SK-N-SH (cell line): ENCODE data around the gene STX16. TPM values are rescaled to one million over a fixed set of nuclear protein-coding genes. Genes with fewer than 3 reads are reported as not detected.
"Not testable (repeated sequence)": the region's sequence is repeated elsewhere in the genome, so short reads cannot be mapped to it uniquely, and the experiment has no call there.

Source experiments
- CTCF ChIA-PET: fragments of 300-600, 350-600 bp; formaldehyde crosslinking; extraction: SDS; loops from one replicate; lab custom pipeline; 2021; lab: Yijun Ruan, JAX
- POLR2A ChIA-PET: fragments of 350-600 bp; sonication (Branson Sonifier 250); formaldehyde crosslinking; extraction: SDS; loops from one replicate; lab custom pipeline; 2020; ENCODE audit warnings: antibody characterized with exemption, inconsistent platforms; lab: Yijun Ruan, JAX
- DNase-seq: peaks from one replicate; pipeline ENCODE4 v3.0.0; 2012
- H2AFZ ChIP-seq: fragments of 200-600 bp; sonication (generic); 2 replicates; pipeline ENCODE4 v1.8.1; 2016; ENCODE audit warnings: antibody characterized with exemption, mild to moderate bottlenecking, low read depth
- H3F3A ChIP-seq: fragments of 200-600 bp; sonication (generic); replicated peaks from 2 replicates; pipeline ENCODE3; 2016; ENCODE audit warnings: antibody characterized with exemption, mild to moderate bottlenecking; ENCODE audit not compliant: insufficient read depth
- H3K27ac ChIP-seq, 2 experiments: fragments of 200-500 bp in 1 of 2; fragments of 200-600 bp in 1 of 2; sonication (Bioruptor generic) in 1 of 2; sonication (generic), shearing (Covaris generic) in 1 of 2; 2 replicates each; pipeline versions ENCODE4 v1.5.1 to v1.6.1; 2014 to 2016; ENCODE audit warnings: low read depth in 2 of 2, inconsistent platforms in 1 of 2, low read length in 1 of 2, mild to moderate bottlenecking in 1 of 2, mixed read lengths in 1 of 2
- H3K27me3 ChIP-seq: fragments of 200-600 bp; sonication (generic), shearing (Covaris generic); 2 replicates; pipeline ENCODE4 v1.6.1; 2016; ENCODE audit warnings: mixed run types; ENCODE audit not compliant: insufficient read depth
- H3K36me3 ChIP-seq, 2 experiments: fragments of 200-500 bp in 1 of 2; fragments of 200-600 bp in 1 of 2; sonication (Bioruptor generic) in 1 of 2; sonication (generic) in 1 of 2; replicated peaks in 1 of 2; 2 replicates each; pipeline versions ENCODE3 to v1.5.1; 2014 to 2016; ENCODE audit warnings: low read length in 1 of 2, mild to moderate bottlenecking in 1 of 2; ENCODE audit not compliant: insufficient read depth in 2 of 2, control insufficient read depth in 1 of 2
- H3K4me1 ChIP-seq, 2 experiments: fragments of 200-500 bp in 1 of 2; fragments of 200-600 bp in 1 of 2; sonication (Bioruptor generic) in 1 of 2; sonication (generic), shearing (Covaris generic) in 1 of 2; 2 replicates each; pipeline versions ENCODE4 v1.5.1 to v1.6.1; 2014 to 2016; ENCODE audit warnings: low read depth in 1 of 2, low read length in 1 of 2, mixed run types in 1 of 2; ENCODE audit not compliant: insufficient read depth in 2 of 2, control insufficient read depth in 1 of 2
- H3K4me2 ChIP-seq: fragments of 200-600 bp; sonication (generic), shearing (Covaris generic); 2 replicates; pipeline ENCODE4 v1.6.1; 2017; ENCODE audit warnings: mixed run types
- H3K4me3 ChIP-seq, 2 experiments: fragments of 200-500 bp in 1 of 2; fragments of 200-600 bp in 1 of 2; sonication (Bioruptor generic) in 1 of 2; sonication (generic), shearing (Covaris generic) in 1 of 2; 2 replicates each; pipeline versions ENCODE4 v1.5.1 to v1.8.1; 2014 to 2016; ENCODE audit warnings: low read depth in 2 of 2, inconsistent platforms in 1 of 2, low read length in 1 of 2, mild to moderate bottlenecking in 1 of 2, mixed read lengths in 1 of 2, moderate library complexity in 1 of 2
- H3K79me2 ChIP-seq: fragments of 200-600 bp; sonication (generic); 2 replicates; pipeline ENCODE4 v1.8.1; 2017; ENCODE audit warnings: mild to moderate bottlenecking; ENCODE audit not compliant: insufficient read depth
- H3K9ac ChIP-seq: fragments of 200-600 bp; sonication (generic); 2 replicates; pipeline ENCODE4 v1.6.1; 2017; ENCODE audit warnings: mixed run types
- H3K9me2 ChIP-seq: fragments of 200-600 bp; sonication (generic); 2 replicates; pipeline ENCODE4 v1.6.1; 2017; ENCODE audit warnings: mixed run types
- H3K9me3 ChIP-seq: fragments of 200-600 bp; sonication (generic); 2 replicates; pipeline ENCODE4 v1.6.1; 2017; ENCODE audit warnings: mixed run types, mild to moderate bottlenecking, moderate library complexity
- H4K20me1 ChIP-seq: fragments of 200-600 bp; sonication (generic); 2 replicates; pipeline ENCODE4 v1.6.1; 2017; ENCODE audit warnings: mild to moderate bottlenecking, mixed run types; ENCODE audit not compliant: insufficient read depth
- CHD2 ChIP-seq: fragments of 150-350 bp; IDR thresholded peaks from 2 replicates; pipeline ENCODE4 v1.6.1; 2018; ENCODE audit warnings: low read length; ENCODE audit not compliant: partially characterized antibody
- CTCF ChIP-seq: fragments of 200-600 bp; sonication (generic); IDR thresholded peaks from 2 replicates; pipeline ENCODE4 v1.6.1; 2017; ENCODE audit warnings: antibody characterized with exemption, mild to moderate bottlenecking, moderate library complexity
- EP300 ChIP-seq, 2 experiments: IDR thresholded peaks; 2 replicates each; pipeline versions ENCODE4 v1.4.0 to v1.6.1; 2012; ENCODE audit warnings: borderline replicate concordance in 1 of 2, low read depth in 1 of 2, low read length in 1 of 2
- EZH2phosphoT487 ChIP-seq: fragments of 200-600 bp; sonication (generic); IDR thresholded peaks from 2 replicates; pipeline ENCODE4 v1.6.1; 2017; ENCODE audit warnings: low read depth, mixed run types, mild to moderate bottlenecking, antibody characterized with exemption, moderate library complexity, borderline replicate concordance
- FOSL2 ChIP-seq: IDR thresholded peaks from 2 replicates; pipeline ENCODE4 v1.4.0; 2012; ENCODE audit warnings: low read depth, mild to moderate bottlenecking, moderate library complexity, borderline replicate concordance
- FOXJ3 ChIP-seq: sonication (generic); formaldehyde crosslinking; IDR thresholded peaks from 2 replicates; pipeline ENCODE4 v1.5.1; 2020; ENCODE audit warnings: mild to moderate bottlenecking, missing genetic modification reagents
- FOXM1 ChIP-seq: IDR thresholded peaks from 2 replicates; pipeline ENCODE4 v1.4.0; 2012; ENCODE audit warnings: low read depth, mild to moderate bottlenecking
- GABPA ChIP-seq: IDR thresholded peaks from 2 replicates; pipeline ENCODE4 v1.4.0; 2012; ENCODE audit warnings: low read depth, mild to moderate bottlenecking
- IRF3 ChIP-seq: fragments of 150-350 bp; IDR thresholded peaks from 2 replicates; pipeline ENCODE4 v1.6.1; 2016; ENCODE audit warnings: mild to moderate bottlenecking, low read depth, low read length
- JUND ChIP-seq: IDR thresholded peaks from 2 replicates; pipeline ENCODE4 v1.4.0; 2012
- MAX ChIP-seq: IDR thresholded peaks from 2 replicates; pipeline ENCODE4 v1.4.0; 2012; ENCODE audit warnings: low read depth
- MEF2A ChIP-seq: IDR thresholded peaks from 2 replicates; pipeline ENCODE4 v1.4.0; 2012; ENCODE audit warnings: low read depth, borderline replicate concordance
- MXI1 ChIP-seq: IDR thresholded peaks from 2 replicates; pipeline ENCODE4 v1.6.1; 2012; ENCODE audit warnings: mild to moderate bottlenecking, low read depth, low read length, improper control_type of control experiment
- NFIC ChIP-seq: IDR thresholded peaks from 2 replicates; pipeline ENCODE4 v1.4.0; 2012; ENCODE audit warnings: borderline replicate concordance
- PBX3 ChIP-seq: IDR thresholded peaks from 2 replicates; pipeline ENCODE4; 2012
- POLR2AphosphoS5 ChIP-seq: IDR thresholded peaks from 2 replicates; pipeline ENCODE4 v1.6.1; 2012; ENCODE audit warnings: low read depth, low read length
- RFX5 ChIP-seq: IDR thresholded peaks from 2 replicates; pipeline ENCODE4 v1.6.1; 2012; ENCODE audit warnings: mild to moderate bottlenecking, improper control_type of control experiment, low read length
- RXRA ChIP-seq: IDR thresholded peaks from 2 replicates; pipeline ENCODE4 v1.4.0; 2012; ENCODE audit warnings: low read depth, mild to moderate bottlenecking, borderline replicate concordance
- TCF12 ChIP-seq: IDR thresholded peaks from 2 replicates; pipeline ENCODE4 v1.4.0; 2012
- TEAD4 ChIP-seq: IDR thresholded peaks from 2 replicates; pipeline ENCODE4 v1.4.0; 2012; ENCODE audit warnings: mild to moderate bottlenecking, borderline replicate concordance; ENCODE audit not compliant: insufficient read depth
- USF1 ChIP-seq: IDR thresholded peaks from 2 replicates; pipeline ENCODE4 v1.4.0; 2012; ENCODE audit warnings: low read depth, borderline replicate concordance
- USF2 ChIP-seq: fragments of 150-350 bp; IDR thresholded peaks from 2 replicates; pipeline ENCODE4 v1.6.1; 2017; ENCODE audit warnings: antibody characterized with exemption, low read length, low read depth, borderline replicate concordance
- YY1 ChIP-seq: IDR thresholded peaks from 2 replicates; pipeline ENCODE4 v1.4.0; 2012; ENCODE audit warnings: low read depth, mild to moderate bottlenecking
- WGBS: methylation state at CpG from one replicate; pipeline ENCODE4 v1.1.6; 2017; ENCODE audit warnings: low lambda C conversion rate; 5-methylcytosine and 5-hydroxymethylcytosine counted together
- polyA plus RNA-seq, 3 experiments: library from polyadenylated mRNA; depleted of rRNA; stranded (reverse); fragments of >200 nt; gene quantifications; 2 replicates each; pipeline ENCODE4 v1.2.3, GENCODE V29; 2012

The STX16 gene
- polyA plus RNA-seq, 1 of the 3 experiments (the other 2 are of a cell fraction): 63.8 TPM

GRCh38 chr20:58647796-58648501 is 3.1 kb upstream of the STX16 start:
- CTCF ChIA-PET: interaction anchor here (0.9 to 8.5 kb wide), 17 partner anchors 8 to 574 kb away, joined by 3 to 87 read pairs (median 5); partner anchors contain the start of gene GNAS
- Histone ChIP-seq H4K20me1 (no peaks in the 10 kb centered on the region), H3K4me1 (peaks cover 21 to 29% of the 10 kb centered on the region in 2 experiments; a peak in 3 of 4 replicates), H3K9me2 (no peaks in the 10 kb centered on the region), H2AFZ (no peak overlapping the region), H3K27ac (peak overlapping the region; percentile 81 to 94), H3K4me3 (no peak overlapping the region), H3F3A (peaks cover 46% of the 10 kb centered on the region), H3K9me3 (no peaks in the 10 kb centered on the region), H3K27me3 (no peaks in the 10 kb centered on the region), H3K9ac (no peak overlapping the region), H3K36me3 (no peaks in the 10 kb centered on the region), H3K4me2 (peak overlapping the region; percentile 41; the same call in 1 of the 2 replicates), H3K79me2 (peaks cover 19% of the 10 kb centered on the region)
- WGBS: 49% methylated on average over 9 of the region's 12 CpGs
- peak; percentile 20; the same call in 1 of the 2 replicates for TF ChIP-seq MAX
- no peak for TF ChIP-seq CTCF
- no peak for TF ChIP-seq EZH2phosphoT487
- 0 out of 2 replicates have a peak, but pooled peaks have one; percentile 18 for TF ChIP-seq FOXM1
- TF ChIP-seq CHD2: no peak
- TF ChIP-seq PBX3: peak; percentile 86
- TF ChIP-seq TEAD4: 0 out of 2 replicates have a peak, but pooled peaks have one; percentile 60
- no peak for TF ChIP-seq YY1
- TF ChIP-seq MEF2A: peak; percentile 8; the same call in 1 of the 2 replicates
- TF ChIP-seq FOSL2: peak; percentile 82; the same call in 1 of the 2 replicates
- TF ChIP-seq FOXJ3 (CRISPR knock-in tag): no peak
- peak; percentile 79 for TF ChIP-seq JUND
- peak; percentile 76; the same call in 1 of the 2 replicates for TF ChIP-seq RXRA
- no peak for TF ChIP-seq IRF3
- peak; percentile 74 for TF ChIP-seq TCF12
- peak; percentile 47; the same call in 1 of the 2 replicates for TF ChIP-seq POLR2AphosphoS5
- no peak for TF ChIP-seq USF2
- TF ChIP-seq EP300 (IDR thresholded peaks at IDR 0.05; ENCODE audit: borderline replicate concordance in 1 of 2, low read depth in 1 of 2, low read length in 1 of 2): peak; percentile 29 to 91; a peak in 2 of 4 replicates
- peak; percentile 90 for TF ChIP-seq NFIC
- TF ChIP-seq USF1: no peak
- no peak for TF ChIP-seq GABPA
- no peak for TF ChIP-seq MXI1
- no peak for TF ChIP-seq RFX5
- DNase-seq: no peak
- POLR2A ChIA-PET: interaction anchor here (1.1 to 1.3 kb wide), 2 partner anchors 177 to 191 kb away, joined by 3 to 5 read pairs; no protein-coding TSS in a partner anchor

GRCh38 chr20:58648502-58648825 is 2.6 kb upstream of the STX16 start:
- H2AFZ ChIP-seq, POLR2A ChIA-PET, H3K27me3 ChIP-seq, H3K9me2 ChIP-seq, H3K9ac ChIP-seq, DNase-seq, H4K20me1 ChIP-seq, H3K36me3 ChIP-seq, H3K4me3 ChIP-seq, H3K9me3 ChIP-seq: not testable (repeated sequence)
- CTCF ChIA-PET: interaction anchor here (1.4 to 8.5 kb wide), 8 partner anchors 9 to 574 kb away, joined by 3 to 87 read pairs (median 6); no protein-coding TSS in a partner anchor
- peaks cover 46% of the 10 kb centered on the region for H3F3A ChIP-seq
- peak overlapping the region; percentile 39 to 76; a peak in 3 of 4 replicates for H3K27ac ChIP-seq
- peaks cover 21 to 33% of the 10 kb centered on the region in 2 experiments; a peak in 3 of 4 replicates for H3K4me1 ChIP-seq
- H3K4me2 ChIP-seq: 0 out of 2 replicates have a peak overlapping the region, but pooled peaks have one; percentile 5
- peaks cover 24% of the 10 kb centered on the region for H3K79me2 ChIP-seq
- WGBS: 98% methylated on average over 2 of the region's 6 CpGs
